GM19099 (cell line): Measurements from ENCODE around the gene ATP8B3.

Experiments
- POLR2A ChIP-seq: IDR thresholded peaks from 3 replicates; pipeline ENCODE4 v1.6.1; 2011; ENCODE audit warnings: low read depth; ENCODE audit not compliant: insufficient read length; ENCODE audit errors: extremely low read depth

Gene ATP8B3

DNA sequence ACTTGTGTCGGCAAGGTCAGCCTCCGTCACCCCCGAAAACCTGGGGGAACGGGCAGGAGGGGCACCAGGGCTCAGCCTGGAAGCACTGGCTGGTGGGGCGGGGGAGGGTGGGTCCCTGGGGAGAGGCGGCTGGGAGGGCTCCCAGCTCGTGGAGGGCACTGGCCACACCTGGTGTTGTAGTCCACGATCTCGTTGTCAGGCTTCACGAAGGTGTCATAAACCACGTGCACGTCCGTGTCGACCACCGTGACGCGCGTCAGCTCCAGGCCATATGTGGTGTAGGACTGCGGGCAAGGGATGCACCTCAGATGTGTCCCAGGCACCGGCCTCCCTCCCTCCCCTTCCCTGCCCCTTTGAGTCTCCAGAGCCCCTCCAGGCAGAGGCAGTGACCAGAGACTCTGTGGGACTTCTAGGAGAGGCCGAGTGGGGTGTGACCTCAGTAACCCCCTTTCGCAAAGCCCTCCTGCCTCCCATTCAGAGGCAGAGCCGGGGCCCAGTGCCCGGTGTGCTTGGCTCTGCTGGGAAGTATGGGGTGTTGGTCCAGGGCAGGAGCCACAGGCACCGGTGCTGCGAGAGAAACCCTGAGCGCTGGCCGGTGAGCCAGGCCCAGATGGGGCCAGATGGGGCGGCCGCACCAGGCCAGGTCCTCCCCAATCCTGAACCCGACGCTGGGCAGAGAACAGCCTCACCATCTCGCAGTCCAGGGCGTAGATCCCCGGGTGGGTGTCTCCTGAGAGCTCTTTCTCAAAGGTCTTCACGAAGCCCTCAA lies 4.6 kb upstream of the ATP8B3 start:
- TF ChIP-seq POLR2A = no peak

- no peak for TF ChIP-seq POLR2A
Measured at GRCh38 chr19:1815605-1816529, 3.8 kb upstream of the ATP8B3 start.

- no peak for TF ChIP-seq POLR2A
Measured at GRCh38 chr19:1814833-1815604, 2.9 kb upstream of the ATP8B3 start.

DNA sequence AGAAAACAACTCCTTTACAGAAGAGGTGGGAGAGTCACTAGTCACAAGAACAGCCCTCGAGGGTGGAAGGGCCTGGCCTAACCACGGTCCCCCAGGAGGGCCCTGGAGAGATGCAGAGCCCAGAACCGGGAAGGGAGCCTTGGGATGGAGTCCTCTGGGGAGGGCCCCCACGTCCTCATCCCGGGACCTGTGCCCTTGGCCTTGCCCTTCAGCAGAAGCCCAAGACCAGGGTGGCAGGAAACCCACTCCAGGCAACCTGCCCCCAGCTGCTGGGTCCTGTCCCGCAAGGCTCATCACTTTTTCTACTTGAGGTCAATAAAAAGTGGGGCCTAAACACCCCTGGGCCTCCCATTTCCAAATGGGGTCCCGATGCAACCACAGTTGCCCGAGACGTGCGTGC lies 2.3 kb upstream of the ATP8B3 start:
- no peak for TF ChIP-seq POLR2A

DNA sequence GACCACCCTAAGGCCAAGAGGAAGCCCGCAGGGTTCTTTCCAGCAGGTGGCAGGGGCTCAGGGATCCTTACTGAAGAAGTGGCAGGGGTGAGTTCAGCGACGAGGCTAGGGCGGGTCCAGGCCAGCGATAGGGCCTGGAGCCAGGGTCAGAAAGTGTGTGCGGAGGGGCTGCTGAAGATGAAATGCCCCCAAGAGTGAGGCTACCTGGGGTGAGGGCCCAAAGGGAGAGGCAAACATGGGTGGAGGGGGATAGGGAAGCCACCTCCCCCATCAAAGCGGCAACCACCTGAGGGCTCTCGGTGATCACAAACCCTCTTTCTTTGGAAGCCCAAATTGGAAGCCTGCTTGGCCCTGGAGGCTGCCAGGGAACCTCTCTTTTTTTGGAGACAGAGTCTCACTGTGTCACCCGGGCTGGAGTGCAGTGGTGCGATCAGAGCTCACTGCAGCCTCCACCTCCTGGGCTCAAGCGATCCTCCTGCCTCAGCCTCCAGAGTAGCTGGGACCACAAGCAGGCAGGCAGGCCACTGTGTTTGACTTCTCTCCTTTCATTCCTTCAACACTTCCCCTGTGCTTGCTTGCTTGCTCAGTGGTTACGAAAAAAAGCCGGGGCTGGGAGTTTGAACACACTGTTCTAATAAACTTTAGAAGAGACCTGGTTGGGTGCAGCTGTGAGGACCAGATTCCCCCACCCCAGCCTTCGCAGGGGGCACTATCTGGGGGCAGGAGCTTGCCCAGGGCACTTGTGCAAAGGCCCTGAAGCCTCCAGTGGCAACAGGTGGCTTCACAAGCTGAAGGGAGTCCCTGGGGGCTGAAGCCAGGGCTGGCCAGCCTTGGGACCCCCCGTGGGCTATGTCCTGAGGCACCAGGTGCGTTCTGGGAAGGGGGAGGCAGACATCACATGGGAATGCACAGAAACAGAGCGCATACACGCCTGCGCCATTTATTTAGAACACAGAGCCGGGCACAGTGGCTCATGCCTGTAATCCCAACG lies 1.4 kb upstream of the ATP8B3 start:
- no peak for TF ChIP-seq POLR2A

DNA sequence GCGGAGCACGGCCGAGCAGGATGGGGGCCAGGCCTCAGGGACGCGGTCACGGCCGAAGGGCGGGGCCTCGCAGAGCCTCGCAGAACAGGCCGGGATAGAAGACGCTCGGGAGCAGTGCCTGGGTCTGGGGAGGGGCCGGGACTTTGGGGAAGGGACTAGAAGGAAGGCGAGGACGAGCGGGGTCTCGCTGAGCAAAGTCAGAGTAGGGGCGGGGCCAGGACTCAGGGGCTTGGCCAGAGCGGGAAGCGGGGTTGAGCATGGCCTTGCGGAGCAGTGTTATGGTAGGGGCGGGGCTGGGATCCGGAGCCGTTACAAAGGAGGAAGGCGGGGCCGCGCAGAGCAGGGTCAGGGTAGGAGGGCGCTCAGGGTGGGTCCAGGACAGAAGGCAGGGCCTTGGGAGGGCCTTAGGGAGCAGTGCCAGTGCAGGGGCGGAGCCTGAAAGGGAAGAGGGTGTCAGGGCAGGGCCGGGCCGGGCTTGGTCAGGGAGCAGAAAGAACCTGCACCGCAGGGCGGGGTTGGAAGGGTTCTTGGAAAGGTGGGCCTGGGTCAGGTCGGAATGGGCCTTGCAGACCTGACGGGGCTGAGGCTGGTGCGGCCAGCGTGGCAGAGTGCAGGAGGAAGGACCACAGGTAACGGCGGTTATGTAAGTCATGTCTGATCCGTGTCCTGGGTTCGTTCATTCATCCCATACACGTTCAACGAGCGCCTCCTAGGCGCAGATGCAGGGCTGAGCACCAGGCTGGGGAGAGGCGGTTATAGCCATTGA lies 533 bp upstream of the ATP8B3 start:
- TF ChIP-seq POLR2A = peak; percentile 54

GRCh38 chr19:1811472-1811894 lies 593 bp downstream of the ATP8B3 start:
- TF ChIP-seq POLR2A = no peak

- TF ChIP-seq POLR2A = no peak
Measured at GRCh38 chr19:1810439-1811160, 1.5 kb downstream of the ATP8B3 start.

DNA sequence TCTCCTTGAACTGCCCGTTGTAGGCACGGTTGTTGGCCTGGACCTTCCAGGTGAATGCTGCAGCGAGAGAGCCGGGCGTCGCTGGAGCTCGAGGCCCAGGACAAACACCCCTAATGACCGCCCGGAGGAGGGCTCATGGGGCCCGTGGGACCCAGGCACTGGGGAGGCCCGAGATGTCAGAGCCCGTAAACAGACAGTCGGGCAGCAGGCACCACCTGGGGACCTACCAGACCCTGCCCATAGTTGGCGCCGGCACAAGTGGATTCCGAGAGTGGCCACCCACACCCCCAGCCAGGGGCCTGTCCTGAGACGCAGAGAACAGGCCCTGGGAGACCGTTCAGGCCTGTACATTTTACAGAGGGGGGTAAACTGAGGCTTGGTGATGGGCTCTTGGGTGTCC lies 2.4 kb downstream of the ATP8B3 start:
- no peak for TF ChIP-seq POLR2A

DNA sequence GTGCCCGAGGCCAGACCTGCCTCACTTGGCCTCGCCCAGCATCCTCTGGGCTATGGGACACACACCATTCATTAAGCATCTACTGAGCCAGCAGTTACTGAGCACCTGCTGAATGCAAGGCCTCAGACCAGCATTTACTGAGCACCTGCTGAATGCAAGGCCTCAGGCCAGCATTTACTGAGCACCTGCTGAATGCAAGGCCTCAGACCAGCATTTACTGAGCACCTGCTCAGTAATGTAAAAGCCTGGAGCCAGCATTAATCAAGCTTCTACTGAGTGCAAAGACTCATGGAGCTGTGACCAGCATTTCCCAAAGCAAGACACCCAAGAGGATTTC lies 3.7 kb downstream of the ATP8B3 start:
- TF ChIP-seq POLR2A = no peak

DNA sequence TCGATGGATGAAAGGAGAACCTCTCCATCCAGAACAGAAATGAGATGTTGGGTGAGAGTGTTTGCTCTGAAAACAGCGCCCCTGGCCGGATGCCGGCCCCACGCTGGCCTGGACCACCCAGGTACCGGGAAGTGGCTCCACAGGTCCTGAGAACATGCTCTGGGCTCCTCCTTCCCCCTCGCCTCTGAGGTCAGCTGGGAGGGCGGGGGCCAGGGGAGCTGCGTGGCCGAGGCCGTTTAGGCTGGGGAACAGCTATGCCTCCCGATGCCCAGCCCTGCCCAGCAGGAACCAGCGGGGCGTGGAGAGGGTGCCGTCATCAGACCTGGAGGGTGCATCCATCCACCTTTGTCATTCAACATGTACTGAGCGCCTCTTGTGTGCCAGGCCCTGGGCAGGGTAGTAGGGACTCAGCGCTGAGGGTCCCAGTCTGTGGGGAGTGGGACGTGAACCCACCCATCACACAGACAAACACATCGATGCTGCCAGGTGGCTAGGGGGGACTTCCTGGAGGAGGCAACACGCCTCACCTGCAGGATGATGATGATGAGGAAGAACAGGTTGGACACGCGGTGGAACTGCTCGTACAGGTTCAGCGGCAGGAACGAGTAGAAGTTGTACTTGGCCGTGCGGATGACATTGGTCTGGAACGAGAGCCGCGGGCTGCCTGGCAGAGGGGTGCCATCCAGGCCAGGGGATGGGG lies 4.2 kb downstream of the ATP8B3 start:
- TF ChIP-seq POLR2A = no peak

DNA sequence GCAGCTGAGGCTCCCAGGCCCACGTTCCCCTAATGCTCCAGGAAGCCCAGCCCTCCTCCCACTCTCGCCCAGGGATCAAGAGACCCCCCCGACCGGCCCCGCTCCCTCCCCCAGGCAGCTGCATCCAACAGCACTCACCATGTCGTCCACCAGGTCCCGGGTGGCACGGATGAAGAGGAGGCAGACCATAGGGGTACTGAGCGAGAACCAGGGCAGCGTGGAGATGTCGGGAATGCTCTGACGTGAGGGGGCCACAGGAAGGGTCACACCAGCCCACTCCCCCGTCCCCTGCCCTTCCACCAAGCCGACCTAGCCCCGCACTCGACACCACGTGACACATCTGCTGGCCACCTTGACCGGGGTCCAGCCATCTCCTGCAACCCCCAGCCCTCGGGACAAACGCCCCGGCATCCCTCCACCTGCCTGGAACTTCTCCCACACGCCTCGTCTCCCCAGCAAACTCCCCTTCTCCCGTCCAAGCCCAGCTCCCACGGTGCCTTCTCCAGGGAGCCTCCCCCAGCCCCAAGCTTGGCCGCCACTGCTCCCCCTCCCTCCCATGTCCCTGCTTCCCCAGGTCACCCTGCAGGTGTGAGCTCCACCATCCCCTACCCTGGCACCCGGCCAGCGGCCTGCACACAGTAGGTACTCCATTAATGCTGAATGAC lies 4.9 kb downstream of the ATP8B3 start:
- TF ChIP-seq POLR2A = no peak
